Measurements from ENCODE around the gene GJC2. TPM values are rescaled to one million over a fixed set of nuclear protein-coding genes. Genes with fewer than 3 reads are reported as not detected.

Gene GJC2
- total RNA-seq, 1 experiment from 2014 or later = 18.5 TPM

DNA sequence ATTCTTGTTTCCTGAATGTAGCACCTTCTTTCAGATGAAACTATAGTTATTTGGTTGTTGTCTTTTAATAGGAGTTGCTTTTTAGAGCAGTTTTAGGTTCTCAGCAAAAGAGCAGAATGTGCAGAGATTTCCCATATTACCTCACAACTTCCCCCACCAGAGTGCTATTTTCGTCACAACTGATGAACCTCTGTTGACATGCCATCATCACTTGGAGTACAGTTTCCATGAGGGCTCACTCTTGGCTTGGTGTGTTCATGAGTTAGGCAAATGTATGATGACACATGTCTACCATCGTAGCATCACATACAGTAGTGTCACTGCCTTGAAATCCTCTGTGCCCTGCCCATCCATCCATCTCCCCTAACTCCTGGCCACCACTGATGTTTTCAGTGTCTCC is 19.6 kb downstream of the GJC2 start:
- intact Hi-C loops (cut with micrococcal nuclease) = no loop called here
- BruUV-seq (replicated peaks) = no TSS peak

DNA sequence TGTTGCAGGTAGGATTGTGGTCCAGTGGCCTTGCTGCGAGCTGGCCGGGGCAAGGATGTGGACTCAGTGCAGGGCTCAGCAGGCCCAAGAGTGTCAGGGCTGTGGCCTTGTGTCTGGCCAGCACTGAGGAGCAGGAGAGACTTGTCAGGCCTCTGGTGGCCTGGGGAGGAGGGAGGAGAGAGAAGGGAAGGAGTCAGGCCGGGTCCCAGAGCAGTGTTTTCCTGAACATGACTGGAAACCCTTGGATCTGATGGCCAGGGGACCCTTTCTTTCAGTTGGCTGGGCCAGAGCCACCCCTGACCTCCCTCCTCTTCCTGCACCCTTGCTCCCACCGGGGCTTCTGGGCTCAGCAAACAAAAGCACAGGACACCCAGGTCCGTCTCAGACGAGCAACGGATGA is 20.9 kb downstream of the GJC2 start:
- POLR2A ChIA-PET = interaction anchor here (0.7 kb wide), 1 partner anchor 34 kb away, joined by 3 read pairs; no protein-coding TSS in a partner anchor
- CTCF ChIA-PET = interaction anchor here (0.6 to 1.5 kb wide), 4 partner anchors 40 to 320 kb away, joined by 3 to 10 read pairs (median 4); no protein-coding TSS in a partner anchor
- no TSS peak for BruUV-seq (replicated peaks)

More for the DNA sequence above, 19.6 kb downstream of the GJC2 start:
- DNase-seq (ENCODE audit: unreplicated experiment) = no peak
- TF ChIP-seq, protein P1, sequence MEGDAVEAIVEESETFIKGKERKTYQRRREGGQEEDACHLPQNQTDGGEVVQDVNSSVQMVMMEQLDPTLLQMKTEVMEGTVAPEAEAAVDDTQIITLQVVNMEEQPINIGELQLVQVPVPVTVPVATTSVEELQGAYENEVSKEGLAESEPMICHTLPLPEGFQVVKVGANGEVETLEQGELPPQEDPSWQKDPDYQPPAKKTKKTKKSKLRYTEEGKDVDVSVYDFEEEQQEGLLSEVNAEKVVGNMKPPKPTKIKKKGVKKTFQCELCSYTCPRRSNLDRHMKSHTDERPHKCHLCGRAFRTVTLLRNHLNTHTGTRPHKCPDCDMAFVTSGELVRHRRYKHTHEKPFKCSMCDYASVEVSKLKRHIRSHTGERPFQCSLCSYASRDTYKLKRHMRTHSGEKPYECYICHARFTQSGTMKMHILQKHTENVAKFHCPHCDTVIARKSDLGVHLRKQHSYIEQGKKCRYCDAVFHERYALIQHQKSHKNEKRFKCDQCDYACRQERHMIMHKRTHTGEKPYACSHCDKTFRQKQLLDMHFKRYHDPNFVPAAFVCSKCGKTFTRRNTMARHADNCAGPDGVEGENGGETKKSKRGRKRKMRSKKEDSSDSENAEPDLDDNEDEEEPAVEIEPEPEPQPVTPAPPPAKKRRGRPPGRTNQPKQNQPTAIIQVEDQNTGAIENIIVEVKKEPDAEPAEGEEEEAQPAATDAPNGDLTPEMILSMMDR (IDR thresholded peaks at IDR 0.05; ENCODE audit: unreplicated experiment) = no peak
- H3K36me3 Mint-ChIP-seq (ENCODE audit: insufficient read depth, unreplicated experiment) = peaks cover 6% of the 10 kb centered on the region
- no peaks in the 10 kb centered on the region for H3K27me3 Mint-ChIP-seq (ENCODE audit: insufficient read depth, unreplicated experiment)
- ChIA-PET CTCF (interaction anchor here (0.7 to 1.5 kb wide), 3 partner anchors 38 to 406 kb away, joined by 3 to 10 read pairs (median 3); no protein-coding TSS in a partner anchor), POLR2A (interaction anchor here (1.0 to 10.8 kb wide), 4 partner anchors 28 to 287 kb away, joined by 3 to 318 read pairs (median 54); partner anchors contain the start of genes ARF1 and GUK1)
- H3K4me3 Mint-ChIP-seq (ENCODE audit: unreplicated experiment) = no peak overlapping the region
- H3K4me1 Mint-ChIP-seq (ENCODE audit: insufficient read depth, unreplicated experiment) = peaks cover 12% of the 10 kb centered on the region
- H3K27ac Mint-ChIP-seq (ENCODE audit: low read depth, unreplicated experiment) = peak overlapping the region; percentile 74
- no peaks in the 10 kb centered on the region for H3K9me3 Mint-ChIP-seq (ENCODE audit: unreplicated experiment)

DNA sequence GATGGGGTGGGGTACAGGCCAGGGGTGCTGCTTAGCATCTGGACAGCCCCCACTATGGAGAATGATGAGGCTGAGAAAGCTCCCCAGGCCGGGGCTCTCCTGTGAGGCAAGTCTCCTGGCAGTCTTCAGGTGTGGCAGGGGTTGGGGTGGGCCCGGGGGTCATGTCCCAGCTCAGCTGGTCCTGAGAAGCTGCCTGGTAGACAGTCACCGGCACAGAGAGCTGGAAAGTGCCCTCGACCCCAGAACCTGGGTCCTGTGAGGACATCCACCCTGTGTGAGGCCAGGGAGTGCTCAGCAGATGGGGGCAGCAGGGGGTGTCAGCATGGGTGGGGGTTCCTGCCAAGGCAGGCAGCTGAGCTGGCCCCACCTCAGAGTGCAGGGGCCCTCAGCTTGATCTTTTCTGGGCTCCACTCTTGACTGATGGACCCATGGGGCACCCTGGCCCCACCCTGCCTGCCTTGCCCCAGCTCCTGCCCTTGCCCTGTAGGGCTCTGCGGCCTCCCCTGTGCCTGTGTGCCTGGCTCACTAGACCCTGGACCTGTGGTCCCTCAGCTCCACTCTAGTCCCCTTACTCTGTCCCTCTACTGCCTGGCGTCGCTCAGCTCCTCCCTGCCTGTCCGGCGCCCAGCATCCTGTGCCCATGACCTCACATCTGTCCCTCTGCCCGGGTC is 21.6 kb downstream of the GJC2 start:
- TF ChIP-seq, protein P1 (IDR thresholded peaks at IDR 0.05; ENCODE audit: unreplicated experiment) = no peak
- Mint-ChIP-seq H3K27me3 (ENCODE audit: insufficient read depth, unreplicated experiment) (no peaks in the 10 kb centered on the region), H3K27ac (ENCODE audit: low read depth, unreplicated experiment) (no peak overlapping the region), H3K4me1 (ENCODE audit: insufficient read depth, unreplicated experiment) (peaks cover 6% of the 10 kb centered on the region), H3K36me3 (ENCODE audit: insufficient read depth, unreplicated experiment) (peaks cover 9% of the 10 kb centered on the region), H3K9me3 (ENCODE audit: unreplicated experiment) (no peaks in the 10 kb centered on the region), H3K4me3 (ENCODE audit: unreplicated experiment) (no peak overlapping the region)
- intact Hi-C loops (cut with micrococcal nuclease) = no loop called here
- ChIA-PET POLR2A (interaction anchor here (1.0 kb wide), 1 partner anchor 10 kb away, joined by 3 read pairs; no protein-coding TSS in a partner anchor), CTCF (interaction anchor here (0.6 to 1.0 kb wide), 5 partner anchors 9 to 544 kb away, joined by 3 to 4 read pairs (median 3); no protein-coding TSS in a partner anchor)
- BruUV-seq (replicated peaks) = no TSS peak
- DNase-seq (ENCODE audit: unreplicated experiment) = no peak

More for the DNA sequence above, 20.9 kb downstream of the GJC2 start:
- Mint-ChIP-seq H3K27ac (ENCODE audit: low read depth, unreplicated experiment) (peak overlapping the region; percentile 74), H3K4me1 (ENCODE audit: insufficient read depth, unreplicated experiment) (peaks cover 6% of the 10 kb centered on the region), H3K9me3 (ENCODE audit: unreplicated experiment) (no peaks in the 10 kb centered on the region), H3K36me3 (ENCODE audit: insufficient read depth, unreplicated experiment) (peaks cover 10% of the 10 kb centered on the region), H3K27me3 (ENCODE audit: insufficient read depth, unreplicated experiment) (no peaks in the 10 kb centered on the region), H3K4me3 (ENCODE audit: unreplicated experiment) (no peak overlapping the region)
- no peak for DNase-seq (ENCODE audit: unreplicated experiment)
- intact Hi-C loops (cut with micrococcal nuclease) = no loop called here
- TF ChIP-seq, protein P1 (IDR thresholded peaks at IDR 0.05; ENCODE audit: unreplicated experiment) = no peak
